ENCODE results near the gene WDR13. TPM values are rescaled to one million over a fixed set of nuclear protein-coding genes. Genes with fewer than 3 reads are reported as not detected.

Gene WDR13
- polyA plus RNA-seq, 1 of the 3 experiments (the other 2 are of a cell fraction): 101 TPM

GRCh38 chrX:48592971-48593370, 4.3 kb upstream of the WDR13 start:
- Histone ChIP-seq H3K9me2 (no peaks in the 10 kb centered on the region), H3F3A (replicated peaks; ENCODE audit: insufficient read depth) (no peaks in the 10 kb centered on the region), H2AFZ (ENCODE audit: low read depth) (no peak overlapping the region), H3K4me2 (no peak overlapping the region), H3K9ac (no peak overlapping the region), H3K27ac (ENCODE audit: low read depth in 2 of 2, low read length in 1 of 2) (no peak overlapping the region), H4K20me1 (ENCODE audit: insufficient read depth) (no peaks in the 10 kb centered on the region), H3K27me3 (ENCODE audit: insufficient read depth) (no peaks in the 10 kb centered on the region), H3K4me3 (ENCODE audit: low read depth in 2 of 2, low read length in 1 of 2) (no peak overlapping the region), H3K36me3 (replicated peaks in 1 of 2; ENCODE audit: control insufficient read depth in 1 of 2, insufficient read depth in 2 of 2, low read length in 1 of 2) (no peaks in the 10 kb centered on the region), H3K79me2 (ENCODE audit: insufficient read depth) (no peaks in the 10 kb centered on the region), H3K4me1 (ENCODE audit: control insufficient read depth in 1 of 2, insufficient read depth in 2 of 2, low read depth in 1 of 2, low read length in 1 of 2) (no peaks in the 10 kb centered on the region), H3K9me3 (no peaks in the 10 kb centered on the region)
- ChIA-PET POLR2A (no interaction called here), CTCF (no interaction called here)
- no peak for DNase-seq
- no peak for TF ChIP-seq YY1 (IDR thresholded peaks at IDR 0.05; ENCODE audit: low read depth)
- no peak for TF ChIP-seq FOSL2 (IDR thresholded peaks at IDR 0.05; ENCODE audit: borderline replicate concordance, low read depth)
- no peak for TF ChIP-seq TEAD4 (IDR thresholded peaks at IDR 0.05; ENCODE audit: borderline replicate concordance, insufficient read depth)
- no peak for TF ChIP-seq SIN3A (IDR thresholded peaks at IDR 0.05; ENCODE audit: borderline replicate concordance, low read depth, low read length)
- TF ChIP-seq CHD2 (IDR thresholded peaks at IDR 0.05; ENCODE audit: low read length, partially characterized antibody): no peak
- no peak for TF ChIP-seq TCF12 (IDR thresholded peaks at IDR 0.05)
- TF ChIP-seq NRF1 (IDR thresholded peaks at IDR 0.05; ENCODE audit: low read depth, low read length): no peak
- TF ChIP-seq JUND (IDR thresholded peaks at IDR 0.05): no peak
- TF ChIP-seq CTCF (IDR thresholded peaks at IDR 0.05): no peak
- no peak for TF ChIP-seq FOXM1 (IDR thresholded peaks at IDR 0.05; ENCODE audit: low read depth)
- no peak for TF ChIP-seq IRF3 (IDR thresholded peaks at IDR 0.05; ENCODE audit: low read depth, low read length)
- no peak for TF ChIP-seq PBX3 (IDR thresholded peaks at IDR 0.05)
- TF ChIP-seq GATA2 (CRISPR knock-in tag; IDR thresholded peaks at IDR 0.05): no peak
- TF ChIP-seq MAX (IDR thresholded peaks at IDR 0.05; ENCODE audit: low read depth): no peak
- no peak for TF ChIP-seq RFX5 (IDR thresholded peaks at IDR 0.05; ENCODE audit: low read length)
- no peak for TF ChIP-seq TAF1 (IDR thresholded peaks at IDR 0.05; ENCODE audit: borderline replicate concordance, low read depth, low read length)
- TF ChIP-seq ELF1 (IDR thresholded peaks at IDR 0.05): no peak
- TF ChIP-seq REST (IDR thresholded peaks at IDR 0.05; ENCODE audit: low read depth, low read length): no peak
- TF ChIP-seq RCOR1 (IDR thresholded peaks at IDR 0.05; ENCODE audit: low read length): no peak
- no peak for TF ChIP-seq USF1 (IDR thresholded peaks at IDR 0.05; ENCODE audit: borderline replicate concordance, low read depth)
- WGBS (ENCODE audit: low lambda C conversion rate): 60% methylated on average over 5 of the region's 5 CpGs
